ACC112 (cell line): Measurements from ENCODE around the gene SEMA6D.
"Not testable (repeated sequence)": the region's sequence is repeated elsewhere in the genome, so short reads cannot be mapped to it uniquely, and the experiment has no call there.

Experiments used
- H2AFZ ChIP-seq: fragments of 200-600 bp; sonication (generic); one replicate; pipeline ENCODE4 v1.6.0; 2017; ENCODE audit warnings: antibody characterized with exemption, low read length; ENCODE audit not compliant: unreplicated experiment
- H3K27ac ChIP-seq: fragments of 200-600 bp; sonication (generic); 2 replicates; pipeline ENCODE4 v1.5.1; 2014; ENCODE audit warnings: low read depth, mild to moderate bottlenecking, antibody characterized with exemption, low read length, moderate library complexity
- H3K27me3 ChIP-seq: fragments of 200-600 bp; sonication (generic); 2 replicates; pipeline ENCODE4 v1.6.1; 2014; ENCODE audit warnings: mild to moderate bottlenecking, antibody characterized with exemption, low read length, moderate library complexity, mixed read lengths; ENCODE audit not compliant: insufficient read depth
- H3K36me3 ChIP-seq: fragments of 200-600 bp; sonication (generic); 2 replicates; pipeline ENCODE4 v1.6.1; 2016; ENCODE audit warnings: mild to moderate bottlenecking, antibody characterized with exemption, low read length, moderate library complexity, mixed read lengths; ENCODE audit not compliant: insufficient read depth
- H3K4me1 ChIP-seq: fragments of 200-600 bp; sonication (generic); one replicate; pipeline ENCODE4 v1.6.1; 2016; ENCODE audit warnings: low read length, mixed read lengths; ENCODE audit not compliant: insufficient read depth, unreplicated experiment, control insufficient read depth
- H3K4me3 ChIP-seq: fragments of 200-600 bp; sonication (generic); 2 replicates; pipeline ENCODE4 v1.5.1; 2014; ENCODE audit warnings: mild to moderate bottlenecking, low read depth, low read length
- H3K79me2 ChIP-seq: fragments of 200-600 bp; sonication (generic); one replicate; pipeline ENCODE4 v1.6.0; 2016; ENCODE audit warnings: low read length; ENCODE audit not compliant: control insufficient read depth, unreplicated experiment, insufficient read depth

SEMA6D gene

DNA sequence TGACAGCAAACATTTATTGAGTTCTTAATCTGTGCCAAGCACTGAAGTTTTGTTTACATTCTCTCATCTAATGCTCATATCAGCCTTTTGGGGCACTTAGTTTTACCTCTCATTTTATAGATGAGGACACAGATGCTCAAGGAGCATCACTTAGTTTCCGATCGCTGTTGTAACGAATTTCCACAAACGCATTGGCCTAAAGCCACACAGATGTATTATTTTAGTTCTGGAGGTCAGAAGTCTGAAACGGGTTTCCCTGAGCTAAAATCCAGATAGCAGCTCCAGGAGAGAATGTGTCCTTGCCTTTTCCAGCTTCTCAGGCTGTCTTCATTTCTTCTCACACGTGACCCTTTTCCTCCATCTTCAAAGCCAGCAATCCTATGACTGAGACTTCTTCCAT is 11.1 kb downstream of the SEMA6D start:
- Histone ChIP-seq H3K4me1 (no peaks in the 10 kb centered on the region), H3K4me3 (no peak overlapping the region), H3K27me3 (no peaks in the 10 kb centered on the region), H3K27ac (no peak overlapping the region), H3K79me2 (no peaks in the 10 kb centered on the region), H3K36me3 (no peaks in the 10 kb centered on the region), H2AFZ (no peak overlapping the region)

DNA sequence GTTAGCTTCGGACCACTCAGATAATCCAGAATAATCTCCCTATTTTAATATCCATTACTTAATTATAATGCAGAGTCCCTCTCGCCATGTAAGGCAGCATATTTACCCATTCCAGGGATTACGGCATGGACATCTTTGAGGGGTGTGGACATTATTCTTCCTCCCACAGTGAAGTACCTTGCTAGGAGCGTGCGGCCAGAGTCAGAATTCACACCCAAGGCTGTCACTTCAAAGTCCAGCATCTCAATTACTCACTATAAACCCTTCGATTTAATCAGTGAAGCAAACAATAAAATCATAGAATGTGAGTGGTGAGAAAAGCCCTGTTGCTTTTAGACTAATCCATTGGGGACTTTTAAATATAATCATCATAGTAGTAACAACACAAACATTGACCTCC is 11.6 kb downstream of the SEMA6D start:
- Histone ChIP-seq H3K4me1 (no peaks in the 10 kb centered on the region), H3K36me3 (no peaks in the 10 kb centered on the region), H3K27me3 (no peaks in the 10 kb centered on the region), H3K79me2 (no peaks in the 10 kb centered on the region), H3K27ac (no peak overlapping the region), H2AFZ (no peak overlapping the region), H3K4me3 (no peak overlapping the region)

DNA sequence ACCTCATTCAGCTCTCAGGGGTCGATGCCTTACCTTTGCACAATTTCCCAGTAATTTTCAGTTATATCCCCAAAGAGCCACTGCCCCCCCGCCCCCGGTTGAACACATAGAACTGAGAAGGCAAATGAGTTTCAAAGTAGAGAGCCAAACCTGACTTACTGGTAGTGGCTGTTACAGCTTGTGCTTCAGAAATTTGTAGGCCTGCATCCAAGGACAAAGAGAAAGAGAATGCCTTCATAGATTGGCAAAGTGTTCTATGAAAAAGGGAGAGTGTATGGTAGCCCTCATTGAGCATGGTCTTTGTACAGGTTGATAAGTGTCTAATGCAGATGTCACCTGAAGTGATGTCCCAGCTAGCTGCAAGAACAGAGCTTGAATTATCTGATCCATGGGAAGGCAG is 13.9 kb downstream of the SEMA6D start:
- H3K4me1 ChIP-seq = no peaks in the 10 kb centered on the region
- H3K27me3 ChIP-seq = no peaks in the 10 kb centered on the region
- H3K36me3 ChIP-seq = no peaks in the 10 kb centered on the region
- H3K4me3 ChIP-seq = no peak overlapping the region
- no peaks in the 10 kb centered on the region for H3K79me2 ChIP-seq
- no peak overlapping the region for H2AFZ ChIP-seq
- no peak overlapping the region for H3K27ac ChIP-seq

DNA sequence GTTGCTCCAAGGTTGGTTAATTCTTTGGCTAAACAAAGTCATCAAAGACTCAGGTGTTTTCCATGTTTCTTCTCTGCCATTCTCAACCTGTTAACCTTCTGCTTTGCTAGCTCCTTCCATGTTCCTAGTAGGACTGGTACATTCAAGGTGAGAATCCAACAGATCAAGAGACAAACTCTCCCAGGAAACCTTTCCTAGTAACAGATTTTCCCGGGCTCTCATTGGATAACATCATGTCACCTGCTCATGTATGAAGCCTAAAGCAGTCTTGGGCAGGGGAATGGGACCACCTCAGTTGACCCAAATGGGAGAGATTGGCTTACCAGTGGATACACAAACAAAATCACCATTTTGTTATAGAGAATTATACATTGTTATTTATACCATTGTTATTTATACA is 14.9 kb downstream of the SEMA6D start:
- H3K36me3 ChIP-seq = no peaks in the 10 kb centered on the region
- H2AFZ ChIP-seq = no peak overlapping the region
- no peaks in the 10 kb centered on the region for H3K27me3 ChIP-seq
- H3K79me2 ChIP-seq = no peaks in the 10 kb centered on the region
- H3K27ac ChIP-seq = no peak overlapping the region
- H3K4me1 ChIP-seq = no peaks in the 10 kb centered on the region
- H3K4me3 ChIP-seq = no peak overlapping the region

DNA sequence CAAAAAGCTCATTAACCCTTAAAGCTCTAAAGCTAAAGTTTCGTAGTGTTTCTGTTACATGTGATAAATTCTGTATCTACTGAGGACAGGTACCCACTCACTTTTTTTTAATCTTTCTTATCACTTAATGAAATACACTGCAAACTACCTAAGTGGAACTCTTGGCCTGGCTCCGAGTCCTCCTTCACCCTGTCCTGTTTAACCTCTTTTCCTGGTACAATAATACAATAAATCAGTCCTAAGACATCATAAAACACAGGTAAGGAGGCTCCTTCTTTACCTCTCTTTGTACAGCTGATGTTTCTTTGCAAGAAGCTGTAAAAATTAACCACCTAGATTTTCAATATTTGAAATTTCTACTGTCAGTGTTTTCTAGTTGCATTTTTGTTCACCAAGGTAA is 15.8 kb downstream of the SEMA6D start:
- Histone ChIP-seq H2AFZ (no peak overlapping the region), H3K79me2 (no peaks in the 10 kb centered on the region), H3K27me3 (no peaks in the 10 kb centered on the region), H3K4me1 (no peaks in the 10 kb centered on the region), H3K36me3 (no peaks in the 10 kb centered on the region), H3K4me3 (no peak overlapping the region), H3K27ac (no peak overlapping the region)

DNA sequence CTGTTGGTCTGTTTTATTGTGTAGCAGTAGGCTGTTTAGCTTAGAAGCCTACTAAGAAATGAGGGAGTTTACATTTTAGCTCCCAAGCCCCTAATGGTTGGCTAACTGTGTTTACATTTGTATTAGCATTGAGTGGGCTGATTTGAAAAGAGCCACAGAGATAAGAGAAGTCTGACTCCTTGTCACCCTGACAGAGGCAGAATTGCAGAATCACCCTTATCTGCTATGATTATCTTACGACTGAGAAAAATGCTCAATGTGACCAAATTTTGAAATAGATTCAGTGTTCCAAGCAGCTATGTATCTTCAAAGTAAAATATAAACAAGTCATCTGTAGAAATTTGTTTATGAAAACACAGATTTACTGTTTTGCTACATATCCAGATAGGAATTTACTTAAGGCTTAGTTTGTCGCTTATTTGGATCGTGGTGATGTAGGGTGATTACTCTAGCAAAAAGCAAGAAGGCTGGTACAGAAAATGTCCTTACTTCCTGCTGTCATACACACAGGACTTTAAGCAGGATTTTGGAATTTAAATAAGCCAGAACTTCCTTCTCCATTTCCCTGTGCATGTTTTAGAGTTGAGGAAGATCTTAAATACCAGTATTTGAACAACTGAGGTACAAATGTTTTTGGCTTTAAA is 19.0 kb downstream of the SEMA6D start:
- Histone ChIP-seq H3K27me3 (no peaks in the 10 kb centered on the region), H3K79me2 (no peaks in the 10 kb centered on the region), H3K4me1 (no peaks in the 10 kb centered on the region), H3K27ac (no peak overlapping the region), H3K4me3 (no peak overlapping the region), H2AFZ (no peak overlapping the region), H3K36me3 (no peaks in the 10 kb centered on the region)

DNA sequence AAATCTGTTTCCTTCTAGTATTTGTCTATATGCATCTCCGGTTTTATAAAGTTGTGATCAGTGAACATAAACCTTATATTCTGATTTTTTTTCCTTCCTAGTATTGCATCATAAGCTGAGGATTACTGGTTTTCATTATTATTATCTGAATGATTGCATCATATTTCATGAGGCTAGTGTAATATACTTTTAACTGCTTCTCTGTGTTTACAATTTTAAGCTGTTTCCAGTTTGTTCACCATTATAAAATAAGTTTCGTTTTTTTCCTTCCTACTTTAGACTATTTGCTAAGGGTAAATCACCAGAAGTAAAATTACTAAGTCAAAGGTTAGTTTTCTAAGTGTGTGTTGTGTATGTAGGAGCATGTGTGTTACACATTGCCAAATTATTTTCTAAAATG is 20.2 kb downstream of the SEMA6D start:
- no peak overlapping the region for H3K27ac ChIP-seq
- H3K4me1 ChIP-seq = no peaks in the 10 kb centered on the region
- H3K4me3 ChIP-seq = no peak overlapping the region
- H3K79me2 ChIP-seq = no peaks in the 10 kb centered on the region
- no peaks in the 10 kb centered on the region for H3K27me3 ChIP-seq
- H2AFZ ChIP-seq = no peak overlapping the region
- H3K36me3 ChIP-seq = no peaks in the 10 kb centered on the region

DNA sequence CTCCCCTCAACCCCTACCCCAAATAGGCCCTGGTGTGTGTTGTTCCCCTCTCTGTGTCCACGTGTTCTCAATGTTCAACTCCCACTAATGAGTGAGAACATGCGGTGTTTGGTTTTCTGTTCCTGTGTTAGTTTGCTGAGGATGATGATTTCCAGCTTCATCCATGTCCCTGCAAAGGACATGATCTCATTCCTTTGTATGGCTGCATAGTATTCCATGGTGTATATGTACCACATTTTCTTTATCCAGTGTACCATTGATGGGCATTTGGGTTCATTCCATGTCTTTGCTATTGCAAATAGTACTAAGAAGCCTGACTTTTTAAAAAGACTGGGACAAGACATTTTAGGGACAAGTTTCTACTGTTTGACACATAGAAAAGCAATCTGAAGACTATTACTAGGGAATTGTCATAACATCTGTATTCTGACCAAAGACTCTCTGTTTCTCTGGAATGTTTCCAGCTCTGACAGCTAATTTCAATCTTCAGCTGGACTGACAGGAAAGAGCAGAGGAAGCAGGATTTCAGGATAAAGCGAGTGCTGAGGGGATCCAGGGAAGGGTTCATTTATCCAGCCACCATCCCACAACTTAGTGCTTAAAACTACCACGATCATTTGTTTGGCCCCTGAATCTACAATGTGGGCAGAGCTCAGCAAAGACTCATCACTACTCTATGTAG is 21.0 kb downstream of the SEMA6D start:
- not testable (repeated sequence) for H3K27me3 ChIP-seq, H2AFZ ChIP-seq, H3K4me1 ChIP-seq, H3K36me3 ChIP-seq, H3K27ac ChIP-seq, H3K79me2 ChIP-seq, H3K4me3 ChIP-seq

DNA sequence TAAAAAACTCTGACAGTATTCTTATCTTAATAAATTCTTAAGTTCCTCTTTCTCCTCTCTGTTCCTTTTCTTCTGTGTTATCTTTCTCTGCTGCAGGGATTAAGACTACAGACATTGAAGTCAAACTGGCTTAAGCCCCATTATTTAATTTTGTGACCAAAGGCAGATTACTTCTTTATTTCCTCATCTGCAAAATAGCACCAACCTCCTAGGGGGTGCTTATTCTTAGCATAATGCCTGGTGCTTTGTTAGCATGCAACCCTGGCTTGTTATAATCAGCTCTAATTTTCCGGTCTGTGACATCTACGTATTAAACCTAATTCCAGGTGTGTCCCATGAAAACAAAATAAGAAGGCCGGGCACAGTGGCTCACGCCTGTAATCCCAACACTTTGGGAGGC is 23.8 kb downstream of the SEMA6D start:
- Histone ChIP-seq H3K36me3 (no peaks in the 10 kb centered on the region), H3K4me1 (no peaks in the 10 kb centered on the region), H3K27me3 (no peaks in the 10 kb centered on the region), H3K27ac (no peak overlapping the region), H3K4me3 (no peak overlapping the region), H2AFZ (no peak overlapping the region), H3K79me2 (no peaks in the 10 kb centered on the region)

DNA sequence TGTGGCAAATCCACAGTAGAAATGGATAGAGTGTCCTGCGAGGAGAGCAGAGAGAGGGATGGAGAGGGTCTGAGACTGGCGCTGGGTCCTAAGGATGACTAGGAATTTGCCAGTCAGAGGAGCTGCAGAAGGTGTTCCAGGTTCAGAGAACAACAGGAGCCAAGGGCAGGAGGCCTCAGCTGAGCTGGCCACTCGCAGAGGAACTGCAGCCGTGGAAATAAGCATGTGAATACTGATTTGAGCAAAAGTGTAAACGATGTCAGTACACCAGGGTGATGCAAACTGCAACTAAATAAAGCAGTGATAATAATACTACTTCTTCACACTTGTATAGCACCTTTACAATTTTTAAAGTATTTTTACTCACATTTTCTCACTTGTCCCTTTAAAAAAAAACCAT is 24.6 kb downstream of the SEMA6D start:
- Histone ChIP-seq H3K27me3 (no peaks in the 10 kb centered on the region), H3K4me1 (no peaks in the 10 kb centered on the region), H2AFZ (no peak overlapping the region), H3K36me3 (no peaks in the 10 kb centered on the region), H3K79me2 (no peaks in the 10 kb centered on the region), H3K27ac (no peak overlapping the region), H3K4me3 (no peak overlapping the region)

DNA sequence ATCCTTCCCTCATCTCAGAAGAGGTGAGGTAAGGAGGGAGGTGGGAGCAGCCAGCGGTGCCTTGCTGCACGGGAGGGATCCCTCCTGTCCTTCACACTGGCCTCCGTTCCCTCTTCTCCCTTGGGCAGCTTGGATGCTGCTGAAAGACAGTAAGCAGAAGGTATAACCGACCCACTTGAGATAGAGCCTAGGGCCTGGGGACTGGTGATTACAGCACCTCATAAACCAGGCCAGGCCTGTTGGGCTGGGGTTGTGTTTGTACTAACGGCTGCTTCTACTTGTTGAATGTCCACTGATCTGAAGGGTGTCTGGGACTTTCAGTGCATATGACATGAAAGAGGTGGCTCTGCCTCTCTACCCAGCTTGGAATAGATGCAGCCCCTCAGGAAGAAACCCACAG is 25.0 kb downstream of the SEMA6D start:
- H2AFZ ChIP-seq = no peak overlapping the region
- H3K27me3 ChIP-seq = no peaks in the 10 kb centered on the region
- no peaks in the 10 kb centered on the region for H3K4me1 ChIP-seq
- no peaks in the 10 kb centered on the region for H3K36me3 ChIP-seq
- H3K4me3 ChIP-seq = no peak overlapping the region
- no peaks in the 10 kb centered on the region for H3K79me2 ChIP-seq
- no peak overlapping the region for H3K27ac ChIP-seq
